GM12878 (cell line): ENCODE results near the gene SFI1. TPM values are rescaled to one million over a fixed set of nuclear protein-coding genes. Genes with fewer than 3 reads are reported as not detected.

Experiments used
- ATAC-seq: fragments of 200-7000 bp; cut with Tn5 transposase; 3 replicates; pipeline ENCODE4 v1.9.1; 2020; ENCODE audit warnings: mild to moderate bottlenecking, moderate library complexity
- BruUV-seq: library from RNA; stranded (reverse); fragments of 400-500 nt; replicated peaks from 2 replicates; lab custom pipeline; 2021; lab: Mats Ljungman, UMichigan
- CTCF ChIA-PET: fragments of 300-600 bp; sonication (Branson Sonifier 250); formaldehyde crosslinking; extraction: SDS; loops from one replicate; lab custom pipeline; 2021; ENCODE audit warnings: inconsistent platforms; lab: Yijun Ruan, JAX
- POLR2A ChIA-PET: fragments of 350-600 bp; formaldehyde crosslinking; extraction: SDS; loops from one replicate; lab custom pipeline; 2021; ENCODE audit warnings: inconsistent platforms; lab: Charles Lee
- RAD21 ChIA-PET: fragments of 300-600 bp; sonication (Branson Sonifier 250); formaldehyde crosslinking; loops from one replicate; lab custom pipeline; 2023; ENCODE audit warnings: antibody characterized with exemption; ENCODE audit not compliant: unreplicated experiment; lab: Charles Lee
- SMC1A ChIA-PET: fragments of 300-600 bp; sonication (Branson Sonifier 250); formaldehyde crosslinking; loops from one replicate; lab custom pipeline; 2023; ENCODE audit not compliant: unreplicated experiment, uncharacterized antibody; lab: Charles Lee
- DNase-seq: peaks from one replicate; pipeline ENCODE4 v3.0.0-alpha.2; 2011; ENCODE audit warnings: low read depth, low spot score
- FAIRE-seq: peaks from 3 replicates; lab custom pipeline; 2011; peaks lifted over from hg19 to GRCh38; lab: Jason Lieb, UNC
- H2AFZ ChIP-seq: 2 replicates; pipeline ENCODE4 v1.6.0; 2011; ENCODE audit warnings: low read depth, low read length, control low read depth; ENCODE audit not compliant: control insufficient read depth
- H3K27ac ChIP-seq: 2 replicates; pipeline ENCODE4 v1.5.1; 2011; ENCODE audit warnings: control low read depth; ENCODE audit not compliant: control insufficient read depth, insufficient read depth
- H3K27me3 ChIP-seq, 2 experiments: replicated peaks in 1 of 2; 2 replicates each; pipeline versions ENCODE4 v1.6.0 to v1.6.1; 2011; ENCODE audit warnings: low read length in 1 of 2; ENCODE audit not compliant: control insufficient read depth in 2 of 2, insufficient read depth in 2 of 2
- H3K36me3 ChIP-seq, 2 experiments: 2 replicates each; pipeline ENCODE4 v1.5.1; 2011; ENCODE audit warnings: low read length in 1 of 2; ENCODE audit not compliant: control insufficient read depth in 2 of 2, insufficient read depth in 2 of 2
- H3K4me1 ChIP-seq: 2 replicates; pipeline ENCODE4 v1.6.1; 2011; ENCODE audit warnings: mild to moderate bottlenecking, low read length, moderate library complexity, mixed read lengths; ENCODE audit not compliant: control insufficient read depth, insufficient read depth
- H3K4me2 ChIP-seq: 2 replicates; pipeline ENCODE4 v1.6.0; 2011; ENCODE audit warnings: control low read depth; ENCODE audit not compliant: control insufficient read depth, insufficient read depth
- H3K4me3 ChIP-seq: fragments of 200-600 bp; sonication (generic); 2 replicates; pipeline ENCODE4 v1.5.1; 2016
- H3K79me2 ChIP-seq: 2 replicates; pipeline ENCODE4 v1.6.0; 2011; ENCODE audit warnings: low read length; ENCODE audit not compliant: control insufficient read depth, insufficient read depth
- H3K9ac ChIP-seq: 2 replicates; pipeline ENCODE4 v1.8.0; 2011; ENCODE audit warnings: low read length, control low read depth, mixed read lengths; ENCODE audit not compliant: control insufficient read depth, insufficient read depth
- H3K9me3 ChIP-seq: replicated peaks from 3 replicates; pipeline ENCODE4 v1.5.1; 2011; ENCODE audit warnings: mild to moderate bottlenecking, low read length; ENCODE audit not compliant: control insufficient read depth, insufficient read depth
- H4K20me1 ChIP-seq: 2 replicates; pipeline ENCODE4 v1.6.0; 2011; ENCODE audit not compliant: control insufficient read depth, insufficient read depth
- CBFB ChIP-seq: IDR thresholded peaks from 2 replicates; pipeline ENCODE4 v1.6.1; 2016; ENCODE audit warnings: antibody characterized with exemption, low read depth
- CHD4 ChIP-seq: fragments of 200-600 bp; sonication (generic); IDR thresholded peaks from 2 replicates; pipeline ENCODE4 v1.6.1; 2016; ENCODE audit warnings: mild to moderate bottlenecking
- CTCF ChIP-seq, 3 experiments: IDR thresholded peaks in 2 of 3; conservative IDR thresholded peaks in 1 of 3; 2 replicates each; pipeline ENCODE4 v1.5.1; 2011; ENCODE audit warnings: low read depth in 3 of 3, low read length in 3 of 3, mild to moderate bottlenecking in 3 of 3, control low read depth in 2 of 3, moderate library complexity in 2 of 3, inconsistent platforms in 1 of 3, mixed read lengths in 1 of 3; ENCODE audit not compliant: control insufficient read depth in 2 of 3, insufficient read depth in 1 of 3; ENCODE audit errors: extremely low read depth in 1 of 3
- EGR1 ChIP-seq, 2 experiments: IDR thresholded peaks; 1 replicate in 1 of 2; 2 replicates in 1 of 2; pipeline ENCODE4 v1.6.1; 2011 to 2012; ENCODE audit warnings: low read depth in 2 of 2, low read length in 2 of 2, borderline replicate concordance in 1 of 2, mild to moderate bottlenecking in 1 of 2, moderate library complexity in 1 of 2
- HDGF ChIP-seq: fragments of 450-650 bp; IDR thresholded peaks from 2 replicates; pipeline ENCODE4 v1.6.1; 2016; ENCODE audit warnings: antibody characterized with exemption
- NBN ChIP-seq: fragments of 450-650 bp; IDR thresholded peaks from 2 replicates; pipeline ENCODE4 v1.6.1; 2016
- NRF1 ChIP-seq: conservative IDR thresholded peaks from 2 replicates; pipeline ENCODE4 v1.6.1; 2011; ENCODE audit warnings: mild to moderate bottlenecking, low read depth, low read length, improper control_type of control experiment
- PAX8 ChIP-seq: fragments of 450-650 bp; IDR thresholded peaks from 2 replicates; pipeline ENCODE4 v1.6.1; 2017; ENCODE audit warnings: mild to moderate bottlenecking, moderate library complexity
- POLR2A ChIP-seq: IDR thresholded peaks from 2 replicates; pipeline ENCODE4 v1.6.1; 2011; ENCODE audit warnings: low read depth, mild to moderate bottlenecking, low read length
- WGBS: methylation state at CpG from one replicate; pipeline ENCODE4 v1.1.6; 2016; ENCODE audit warnings: low lambda C conversion rate; ENCODE audit not compliant: insufficient replicate concordance, insufficient coverage; ENCODE audit errors: missing lambda C conversion rate; 5-methylcytosine and 5-hydroxymethylcytosine counted together
- in situ Hi-C: fragments of 300-500 bp; cut with MboI; formaldehyde crosslinking; loops from 9 replicates; pipeline ENCODE4 v1.14.3; 2018; ENCODE audit warnings: mixed read lengths
- intact Hi-C: fragments of 100-400 bp; cut with micrococcal nuclease; formaldehyde crosslinking; loops from one replicate; pipeline ENCODE4 v1.14.2; 2022; ENCODE audit not compliant: unreplicated experiment
- polyA plus RNA-seq, 11 experiments: library from polyadenylated mRNA; depleted of rRNA in 4 of 11; unstranded in 6 of 11; stranded (reverse) in 5 of 11; fragments of >200 nt; fragmentation: Nextera tagmentation in 4 of 11; fragmentation: Illumina TruSeq in 1 of 11; extraction: Ambion mirVana in 4 of 11; extraction: Trizol in 1 of 11; gene quantifications; 1 replicate in 1 of 11; 2 replicates in 10 of 11; pipeline versions ENCODE4 v1.2.1 to v1.2.3, GENCODE V29; 2011 to 2016; ENCODE audit warnings: inconsistent platforms in 2 of 11, missing spikeins in 2 of 11, low read depth in 1 of 11
- total RNA-seq, 4 experiments: library from RNA; depleted of rRNA in 3 of 4; stranded (reverse); fragments of >200 nt in 3 of 4; fragmentation: Illumina TruSeq in 1 of 4; extraction: Trizol in 1 of 4; gene quantifications; 2 replicates each; pipeline versions ENCODE4 v1.2.1 to v1.2.3, GENCODE V29; 2013 to 2021

The SFI1 gene
- total and polyA plus RNA-seq, 10 of the 15 experiments (the other 5 are each of a cell fraction or from before 2014, with no cell fraction given), result 6.3 to 70.1 (median 30.4) TPM

- Histone ChIP-seq H3K4me3 (no peak overlapping the region), H3K9me3 (no peaks in the 10 kb centered on the region), H4K20me1 (peaks cover 13% of the 10 kb centered on the region), H3K79me2 (peaks cover 87% of the 10 kb centered on the region), H2AFZ (no peak overlapping the region), H3K36me3 (peaks cover 9 to 39% of the 10 kb centered on the region in 2 experiments), H3K9ac (no peak overlapping the region)
- WGBS, result 73% methylated on average over 17 of the region's 17 CpGs
- POLR2A ChIA-PET, result interaction anchor here (1.3 kb wide), 2 partner anchors 75 to 138 kb away, joined by 3 to 4 read pairs; no protein-coding TSS in a partner anchor
- no peak for FAIRE-seq
- in situ Hi-C loops, result no loop called here
- TF ChIP-seq HDGF (peak; percentile 80; the same call in 1 of the 2 replicates), EGR1 (IDR thresholded peaks at IDR 0.05; ENCODE audit: borderline replicate concordance in 1 of 2, low read depth in 2 of 2, low read length in 2 of 2) (peak in 1 of 2 experiments; percentile 36; a peak in 1 of 3 replicates), PAX8 (no peak), POLR2A (peak; percentile 38; the same call in 1 of the 2 replicates), CTCF (IDR thresholded peaks at IDR 0.05 in 2 of 3, conservative IDR thresholded peaks at IDR 0.05 in 1 of 3; ENCODE audit: control insufficient read depth in 2 of 3, extremely low read depth in 1 of 3, insufficient read depth in 1 of 3, low read depth in 3 of 3, low read length in 3 of 3) (peak; percentile 5 to 36 (median 22); a peak in 4 of 6 replicates), CBFB (peak; percentile 16; the same call in 1 of the 2 replicates), NRF1 (no peak), CHD4 (no peak), NBN (0 out of 2 replicates have a peak, but pooled peaks have one; percentile 16)
- TF ChIP-seq, all 136 proteins: peak for 6
- RAD21 ChIA-PET, result interaction anchor here (2.3 kb wide), 1 partner anchor 33 kb away, joined by 16 read pairs; the partner anchor contains the start of gene PISD
- ATAC-seq, result no peak
- intact Hi-C loops, result no loop called here
- TSS peak; percentile 16 for BruUV-seq
- Histone ChIP-seq H3K4me1 (peaks cover 24% of the 10 kb centered on the region), H3K27ac (no peak overlapping the region), H3K4me2 (peak overlapping the region; percentile 98; the same call in 1 of the 2 replicates), H3K27me3 (no peaks in the 10 kb centered on the region)
- CTCF ChIA-PET, result interaction anchor here (1.2 to 5.7 kb wide), 2 partner anchors 61 to 70 kb away, joined by 3 to 65 read pairs; no protein-coding TSS in a partner anchor
- no peak for DNase-seq
- SMC1A ChIA-PET, result interaction anchor here (0.7 to 3.8 kb wide), 2 partner anchors 68 to 177 kb away, joined by 3 to 16 read pairs; no protein-coding TSS in a partner anchor
Observed at GRCh38 chr22:31628969-31629708, 132.8 kb downstream of the SFI1 start.
